ENCODE results near the gene ASCC3.

DNA sequence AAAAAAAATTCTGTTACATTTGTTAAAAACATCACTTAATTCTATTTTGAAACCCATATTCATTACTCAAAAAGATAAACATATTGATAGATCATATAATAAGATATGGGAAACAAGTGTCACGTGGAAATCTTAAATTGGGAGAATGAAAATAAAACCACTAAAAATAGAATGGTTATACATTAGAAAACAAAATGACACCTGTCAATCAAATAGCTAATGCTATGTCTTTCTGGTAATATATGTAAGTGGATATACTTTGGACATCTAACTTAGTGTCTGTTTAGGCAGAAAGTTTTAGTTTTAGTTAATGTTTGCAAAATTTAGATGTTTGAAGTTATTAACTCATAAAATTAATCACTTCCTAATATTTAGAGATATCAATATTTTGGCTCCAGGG, 321.3 kb downstream of the ASCC3 start:
- TF ChIP-seq TAF1 (IDR thresholded peaks at IDR 0.05; ENCODE audit: low read depth), result no peak
- no peak for TF ChIP-seq TEAD4 (IDR thresholded peaks at IDR 0.05)
- TF ChIP-seq, protein P1, sequence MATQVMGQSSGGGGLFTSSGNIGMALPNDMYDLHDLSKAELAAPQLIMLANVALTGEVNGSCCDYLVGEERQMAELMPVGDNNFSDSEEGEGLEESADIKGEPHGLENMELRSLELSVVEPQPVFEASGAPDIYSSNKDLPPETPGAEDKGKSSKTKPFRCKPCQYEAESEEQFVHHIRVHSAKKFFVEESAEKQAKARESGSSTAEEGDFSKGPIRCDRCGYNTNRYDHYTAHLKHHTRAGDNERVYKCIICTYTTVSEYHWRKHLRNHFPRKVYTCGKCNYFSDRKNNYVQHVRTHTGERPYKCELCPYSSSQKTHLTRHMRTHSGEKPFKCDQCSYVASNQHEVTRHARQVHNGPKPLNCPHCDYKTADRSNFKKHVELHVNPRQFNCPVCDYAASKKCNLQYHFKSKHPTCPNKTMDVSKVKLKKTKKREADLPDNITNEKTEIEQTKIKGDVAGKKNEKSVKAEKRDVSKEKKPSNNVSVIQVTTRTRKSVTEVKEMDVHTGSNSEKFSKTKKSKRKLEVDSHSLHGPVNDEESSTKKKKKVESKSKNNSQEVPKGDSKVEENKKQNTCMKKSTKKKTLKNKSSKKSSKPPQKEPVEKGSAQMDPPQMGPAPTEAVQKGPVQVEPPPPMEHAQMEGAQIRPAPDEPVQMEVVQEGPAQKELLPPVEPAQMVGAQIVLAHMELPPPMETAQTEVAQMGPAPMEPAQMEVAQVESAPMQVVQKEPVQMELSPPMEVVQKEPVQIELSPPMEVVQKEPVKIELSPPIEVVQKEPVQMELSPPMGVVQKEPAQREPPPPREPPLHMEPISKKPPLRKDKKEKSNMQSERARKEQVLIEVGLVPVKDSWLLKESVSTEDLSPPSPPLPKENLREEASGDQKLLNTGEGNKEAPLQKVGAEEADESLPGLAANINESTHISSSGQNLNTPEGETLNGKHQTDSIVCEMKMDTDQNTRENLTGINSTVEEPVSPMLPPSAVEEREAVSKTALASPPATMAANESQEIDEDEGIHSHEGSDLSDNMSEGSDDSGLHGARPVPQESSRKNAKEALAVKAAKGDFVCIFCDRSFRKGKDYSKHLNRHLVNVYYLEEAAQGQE (IDR thresholded peaks at IDR 0.05; ENCODE audit: low read depth), result no peak
- no peak for TF ChIP-seq NFIC (IDR thresholded peaks at IDR 0.05)
- TF ChIP-seq, protein P2, sequence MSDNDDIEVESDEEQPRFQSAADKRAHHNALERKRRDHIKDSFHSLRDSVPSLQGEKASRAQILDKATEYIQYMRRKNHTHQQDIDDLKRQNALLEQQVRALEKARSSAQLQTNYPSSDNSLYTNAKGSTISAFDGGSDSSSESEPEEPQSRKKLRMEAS (IDR thresholded peaks at IDR 0.05), result no peak
- TF ChIP-seq EP300 (IDR thresholded peaks at IDR 0.05; ENCODE audit: borderline replicate concordance), result no peak
- no peak for TF ChIP-seq EGR1 (IDR thresholded peaks at IDR 0.05)
- TF ChIP-seq, protein P3, sequence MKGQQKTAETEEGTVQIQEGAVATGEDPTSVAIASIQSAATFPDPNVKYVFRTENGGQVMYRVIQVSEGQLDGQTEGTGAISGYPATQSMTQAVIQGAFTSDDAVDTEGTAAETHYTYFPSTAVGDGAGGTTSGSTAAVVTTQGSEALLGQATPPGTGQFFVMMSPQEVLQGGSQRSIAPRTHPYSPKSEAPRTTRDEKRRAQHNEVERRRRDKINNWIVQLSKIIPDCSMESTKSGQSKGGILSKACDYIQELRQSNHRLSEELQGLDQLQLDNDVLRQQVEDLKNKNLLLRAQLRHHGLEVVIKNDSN (IDR thresholded peaks at IDR 0.05), result no peak
- TF ChIP-seq CEBPB (IDR thresholded peaks at IDR 0.05), result no peak
